GM04503 (cell line): ENCODE results near the gene KLF16.
"Not testable (repeated sequence)": the region's sequence is repeated elsewhere in the genome, so short reads cannot be mapped to it uniquely, and the experiment has no call there.

ENCODE experiments used
- DNase-seq: peaks from one replicate; pipeline ENCODE4 v3.0.0-alpha.2; 2012; ENCODE audit warnings: low read depth

KLF16 gene

GRCh38 chr19:1863328-1863637, at the start of gene KLF16:
TSS of gene KLF16 (minus strand) at chr19:1863579. CDS start at chr19:1863497, 82 bp downstream.
- DNase-seq: no peak

DNA sequence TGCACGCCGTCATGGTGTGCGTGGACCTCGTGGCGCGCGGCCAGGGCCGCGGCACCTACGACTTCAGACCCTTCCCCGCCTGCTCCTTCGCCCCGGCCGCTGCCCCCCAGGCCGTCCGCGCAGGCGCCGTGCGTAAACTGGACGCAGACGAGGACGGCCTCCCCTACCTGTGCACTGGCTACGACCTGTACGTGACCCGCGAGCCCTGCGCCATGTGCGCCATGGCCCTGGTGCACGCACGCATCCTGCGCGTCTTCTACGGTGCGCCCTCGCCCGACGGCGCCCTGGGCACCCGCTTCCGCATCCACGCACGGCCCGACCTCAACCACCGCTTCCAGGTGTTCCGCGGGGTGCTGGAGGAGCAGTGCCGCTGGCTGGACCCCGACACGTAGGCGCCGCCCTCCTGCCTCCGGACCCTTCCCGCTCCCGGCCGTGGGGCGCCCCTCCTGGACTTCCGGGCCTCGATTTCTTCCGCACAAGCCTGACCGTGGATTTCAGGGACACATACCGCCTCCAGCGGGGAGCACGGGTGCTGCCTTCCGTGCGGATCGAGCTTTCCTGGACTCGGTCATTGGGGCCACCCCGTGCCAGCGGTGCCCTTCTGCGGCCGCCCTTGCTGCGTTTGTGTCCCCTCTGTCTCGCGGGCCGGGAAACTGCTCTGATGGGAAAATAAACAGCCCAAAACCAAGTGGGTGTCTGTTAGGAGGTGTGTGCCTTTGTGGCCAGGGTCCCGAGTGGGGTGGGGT, 49.6 kb upstream of the KLF16 start:
- no peak for DNase-seq

GRCh38 chr19:1911995-1912394, 48.6 kb upstream of the KLF16 start:
- DNase-seq: no peak

- no peak for DNase-seq
These were observed 47.7 kb upstream of the KLF16 start for GRCh38 chr19:1911098-1911497.

DNA sequence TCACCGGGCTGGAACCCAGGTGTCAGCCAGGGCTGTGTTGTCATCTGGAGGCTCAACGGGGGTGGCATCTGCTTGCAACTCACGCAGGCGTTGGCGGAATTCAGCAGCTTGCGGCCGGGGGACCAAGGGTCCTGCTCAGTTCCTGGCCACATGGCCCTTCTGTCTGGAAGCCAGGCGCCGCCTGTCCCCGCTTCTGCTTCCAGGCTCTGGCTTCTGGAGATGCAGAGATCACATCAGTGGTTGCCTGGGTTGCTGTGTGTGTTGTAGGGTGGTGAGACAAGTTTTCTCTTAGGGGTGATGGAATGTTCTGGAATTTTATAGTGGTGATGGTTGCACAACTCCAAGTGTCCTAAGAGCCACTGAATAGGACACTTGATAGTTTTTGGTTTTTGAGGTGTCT, 46.8 kb upstream of the KLF16 start:
- DNase-seq: no peak

- no peak for DNase-seq
These were observed 46.3 kb upstream of the KLF16 start for GRCh38 chr19:1909761-1910080.

DNA sequence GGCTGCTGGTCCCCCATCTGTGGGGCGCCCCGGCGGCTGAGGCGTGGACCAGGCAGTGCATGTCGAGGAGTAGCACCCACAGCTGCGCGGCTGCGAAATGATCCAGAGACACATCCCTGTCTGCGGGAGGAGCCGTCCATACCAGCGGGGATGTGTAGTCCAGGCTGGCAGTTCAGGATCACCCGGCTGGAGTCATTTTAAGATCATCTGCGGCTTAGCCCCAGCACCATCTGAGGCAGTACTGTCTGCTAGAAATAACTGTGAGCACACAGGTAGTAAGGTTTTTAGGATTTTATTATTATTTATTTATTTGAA, 44.9 kb upstream of the KLF16 start:
- DNase-seq: no peak

DNA sequence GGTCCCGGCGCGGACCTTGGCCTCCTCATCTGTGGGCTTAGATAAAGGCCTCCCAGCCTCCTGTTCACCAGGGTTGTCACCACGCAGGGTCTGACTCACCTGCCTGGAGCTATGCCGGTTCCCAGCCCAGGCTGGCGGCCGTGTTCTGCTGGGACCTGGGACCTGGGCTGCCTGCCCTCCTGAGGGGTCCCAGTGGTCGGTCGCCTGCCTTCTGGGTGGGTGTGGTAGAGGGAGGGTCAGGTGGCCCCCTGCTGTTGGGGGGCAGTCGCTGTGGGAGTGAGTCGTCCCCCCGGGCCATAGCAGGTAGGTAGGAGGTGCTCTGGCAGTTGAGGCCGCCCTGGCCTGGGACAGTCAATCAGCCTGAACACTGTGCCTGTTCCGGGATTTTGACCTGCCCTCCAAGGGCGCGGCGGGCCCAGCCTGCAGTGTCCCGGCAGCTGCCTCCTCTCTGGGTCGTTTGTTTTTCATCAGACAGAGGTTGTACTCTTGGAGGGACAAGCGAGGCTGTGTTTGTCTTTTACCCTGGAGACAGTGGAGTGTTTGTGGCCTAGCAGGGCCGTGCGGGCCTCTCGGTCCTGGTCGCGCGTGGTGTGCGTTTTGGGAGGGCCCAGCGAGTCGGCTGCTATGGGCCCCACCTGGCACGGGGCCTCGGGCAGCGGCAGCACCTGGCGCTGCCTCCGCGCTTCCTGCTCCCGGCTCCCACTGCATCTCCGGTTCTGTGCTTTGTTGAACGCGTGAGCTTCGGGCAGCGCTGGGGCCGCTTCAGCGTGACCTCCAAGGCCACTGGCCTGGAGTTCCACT, 44.4 kb upstream of the KLF16 start:
- no peak for DNase-seq

DNA sequence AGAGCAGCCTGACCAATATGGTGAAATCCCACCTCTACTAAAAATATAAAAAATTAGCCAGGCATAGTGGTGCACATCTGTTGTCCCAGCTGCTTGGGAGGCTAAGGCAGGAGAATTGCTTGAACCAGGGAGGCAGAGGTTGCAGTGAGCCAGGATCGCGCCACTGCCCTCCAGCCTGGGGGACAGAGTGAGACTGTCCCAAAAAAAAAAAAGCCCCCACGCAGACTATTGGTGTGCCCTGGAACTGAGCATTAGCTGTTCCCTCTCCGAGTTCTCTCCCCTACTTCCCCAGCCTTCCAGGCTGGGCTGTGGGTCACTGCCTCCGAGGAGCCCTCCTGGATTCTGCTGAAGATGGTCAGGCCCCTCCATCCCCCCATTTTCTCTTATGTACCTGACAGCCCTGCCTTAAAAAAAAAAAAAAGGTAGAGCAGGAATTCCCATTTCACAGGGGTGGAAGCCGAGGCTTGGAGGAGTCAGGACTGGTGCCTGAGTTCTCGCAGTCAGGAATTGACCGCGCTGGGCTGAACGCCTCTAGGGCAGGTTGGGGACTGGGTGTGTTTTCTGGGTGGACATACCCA, 43.7 kb upstream of the KLF16 start:
- DNase-seq: no peak

- no peak for DNase-seq
These were observed 42.5 kb upstream of the KLF16 start for GRCh38 chr19:1905863-1906375.

GRCh38 chr19:1905110-1905862, 41.9 kb upstream of the KLF16 start, which contains the start of the genes ADAT3 and SCAMP4:
TSS of gene ADAT3 (plus strand) at chr19:1905399. CDS start at chr19:1912048, 6,649 bp downstream.
TSS of gene SCAMP4 (plus strand) at chr19:1905399. CDS start at chr19:1915020, 9,621 bp downstream.
- peak; percentile 87 for DNase-seq

DNA sequence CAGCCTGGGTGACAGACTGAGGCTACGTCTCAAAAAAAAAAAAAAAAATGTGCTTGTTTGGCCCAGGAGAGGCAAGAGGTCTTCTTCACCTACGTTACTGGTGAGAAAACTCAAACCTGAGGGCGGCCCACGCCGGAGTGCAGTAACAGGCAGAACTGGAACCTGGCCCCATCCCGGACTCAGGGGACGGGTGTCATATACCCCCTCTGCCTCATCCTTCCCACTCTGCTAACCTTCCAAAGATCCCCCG, 41.4 kb upstream of the KLF16 start:
- DNase-seq: no peak

DNA sequence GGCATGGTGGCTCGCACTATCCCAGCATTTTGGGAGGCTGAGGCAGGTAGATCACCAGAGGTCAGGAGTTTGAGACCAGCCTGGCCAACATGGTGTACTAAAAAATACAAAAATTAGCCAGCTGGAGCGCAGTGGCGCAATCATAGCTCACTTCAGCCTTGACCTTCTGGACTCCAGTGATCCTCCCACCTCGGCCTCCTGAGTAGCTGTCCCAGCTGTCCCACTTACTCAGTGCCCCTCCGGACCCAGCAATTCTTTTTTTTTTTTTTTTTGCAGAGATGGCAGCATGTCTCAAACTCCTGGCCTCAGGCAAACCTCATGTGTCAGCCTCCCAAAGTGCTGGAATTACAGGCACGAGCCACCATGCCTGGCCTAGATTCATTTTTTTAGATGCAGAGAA, 39.5 kb upstream of the KLF16 start:
- no peak for DNase-seq

GRCh38 chr19:1901940-1902404, 38.6 kb upstream of the KLF16 start:
- DNase-seq: no peak

- DNase-seq: no peak
These were observed 33.1 kb upstream of the KLF16 start for GRCh38 chr19:1896508-1896907.

DNA sequence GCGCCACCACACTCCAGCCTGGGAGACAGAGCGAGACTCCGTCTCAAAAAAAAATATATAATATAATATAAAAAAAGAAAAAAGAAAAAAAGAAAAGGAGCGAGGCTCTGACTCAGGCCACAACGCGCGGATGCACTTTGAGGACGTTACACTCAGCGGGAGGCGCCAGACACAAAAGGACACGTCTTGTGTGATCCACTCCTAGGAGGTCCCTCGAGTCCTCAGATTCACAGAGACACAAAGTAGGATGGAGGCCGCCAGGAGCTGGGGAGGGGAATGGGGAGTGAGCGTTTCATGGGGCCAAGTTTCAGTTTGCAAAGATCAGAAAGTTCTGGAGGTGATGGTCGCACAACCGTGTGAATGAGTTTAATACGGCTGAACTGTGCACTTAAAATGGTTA, 30.4 kb upstream of the KLF16 start:
- no peak for DNase-seq

- no peak for DNase-seq
These were observed 26.5 kb upstream of the KLF16 start for GRCh38 chr19:1889907-1890306.

- DNase-seq: no peak
These were observed 25.0 kb upstream of the KLF16 start for GRCh38 chr19:1888385-1888784.

- not testable (repeated sequence) for DNase-seq
These were observed 23.0 kb upstream of the KLF16 start for GRCh38 chr19:1886360-1886759.

DNA sequence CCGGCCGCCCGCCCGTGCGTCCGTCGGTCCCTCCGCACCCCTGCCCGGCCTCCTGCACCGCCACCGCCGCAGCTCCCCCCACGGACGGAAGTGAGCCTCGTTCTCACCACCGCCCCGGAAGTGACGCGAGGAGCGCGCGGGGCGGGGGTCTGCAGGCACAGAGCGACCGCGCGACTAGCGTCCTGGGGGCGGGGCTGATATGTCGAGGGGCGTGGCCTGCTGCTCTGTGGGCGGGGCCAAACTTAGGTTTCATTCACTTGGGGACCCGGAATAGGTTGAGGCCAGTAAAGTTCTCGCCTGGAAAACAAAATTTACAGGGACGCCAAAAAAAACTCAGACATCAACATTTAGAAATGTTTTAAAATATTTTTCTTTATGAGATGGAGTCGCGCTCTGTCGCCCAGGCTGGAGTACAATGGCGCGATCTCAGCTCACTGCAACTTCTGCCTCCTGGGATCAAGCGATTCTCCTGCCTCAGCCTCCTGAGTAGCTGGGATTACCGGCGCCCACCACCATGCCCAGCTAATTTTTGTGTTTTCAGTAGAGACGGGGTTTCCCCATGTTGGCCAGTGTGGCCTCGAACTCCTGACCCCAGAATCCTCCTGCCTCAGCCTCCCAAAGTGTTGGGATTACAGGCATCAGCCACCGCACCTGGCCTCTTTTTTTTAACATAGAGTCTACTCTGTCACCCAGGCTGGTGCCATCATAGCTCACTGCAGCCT, 22.2 kb upstream of the KLF16 start, which contains the start of gene ABHD17A:
TSS of gene ABHD17A (minus strand) at position 99 of the 722 bp plus-strand sequence. CDS start 3,930 bp downstream, outside the sequence.
- not testable (repeated sequence) for DNase-seq

DNA sequence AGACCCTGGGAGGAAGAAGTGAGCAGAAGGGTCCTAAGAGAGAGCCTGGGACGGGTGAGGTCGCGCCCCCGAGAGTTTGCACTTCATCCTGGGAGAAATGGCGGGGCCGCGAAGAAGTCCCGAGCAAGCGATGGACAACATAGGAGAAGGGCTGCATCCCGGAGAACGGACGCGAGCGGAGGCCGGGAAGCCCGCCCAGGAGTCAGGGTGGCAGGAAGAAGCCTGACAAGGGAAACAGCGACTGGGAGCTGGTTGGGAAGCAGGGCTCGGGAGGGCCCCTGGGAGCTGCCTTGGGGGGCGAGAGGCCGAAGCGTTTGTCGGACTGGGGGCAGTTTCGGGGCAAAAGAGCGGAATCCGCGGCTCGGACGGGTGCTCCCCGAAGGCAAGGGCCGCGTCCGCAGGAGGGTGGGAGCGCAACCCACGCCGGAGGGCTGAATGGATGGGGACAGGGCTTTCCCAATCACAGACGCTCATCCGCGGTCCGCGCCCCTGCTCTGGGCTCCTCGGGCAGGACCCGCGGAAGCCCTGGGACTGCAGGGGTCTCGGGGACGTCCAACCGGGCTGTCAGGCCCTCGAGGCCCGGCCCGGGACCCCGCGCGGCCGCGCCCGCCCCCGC, 21.4 kb upstream of the KLF16 start:
- DNase-seq: no peak
